ENCODE data around the gene CREBZF.
"Not testable (repeated sequence)": the region's sequence is repeated elsewhere in the genome, so short reads cannot be mapped to it uniquely, and the experiment has no call there.

CREBZF gene

GRCh38 chr11:85661972-85662664 lies 2.8 kb downstream of the CREBZF start:
- Mint-ChIP-seq H3K27ac (no peak overlapping the region), H3K36me3 (peaks cover 49% of the 10 kb centered on the region), H3K4me1 (peaks cover 53% of the 10 kb centered on the region)

GRCh38 chr11:85658180-85658579 lies 6.7 kb downstream of the CREBZF start:
- DNase-seq = no peak
- peaks cover 51% of the 10 kb centered on the region for H3K4me1 Mint-ChIP-seq
- no peaks in the 10 kb centered on the region for H3K27me3 Mint-ChIP-seq
- CTCF ChIA-PET = no interaction called here
- peaks cover 47% of the 10 kb centered on the region for H3K36me3 Mint-ChIP-seq
- no peak overlapping the region for H3K4me3 Mint-ChIP-seq
- no peaks in the 10 kb centered on the region for H3K9me3 Mint-ChIP-seq
- H3K27ac Mint-ChIP-seq = no peak overlapping the region

More at GRCh38 chr11:85661972-85662664, 2.8 kb downstream of the CREBZF start:
- DNase-seq = no peak
- CTCF ChIA-PET = interaction anchor here (0.9 kb wide), 1 partner anchor 14 kb away, joined by 4 read pairs; the partner anchor contains the start of gene TMEM126A
- Mint-ChIP-seq H3K4me3 (peak overlapping the region; percentile 98), H3K27me3 (no peaks in the 10 kb centered on the region), H3K9me3 (no peaks in the 10 kb centered on the region)

DNA sequence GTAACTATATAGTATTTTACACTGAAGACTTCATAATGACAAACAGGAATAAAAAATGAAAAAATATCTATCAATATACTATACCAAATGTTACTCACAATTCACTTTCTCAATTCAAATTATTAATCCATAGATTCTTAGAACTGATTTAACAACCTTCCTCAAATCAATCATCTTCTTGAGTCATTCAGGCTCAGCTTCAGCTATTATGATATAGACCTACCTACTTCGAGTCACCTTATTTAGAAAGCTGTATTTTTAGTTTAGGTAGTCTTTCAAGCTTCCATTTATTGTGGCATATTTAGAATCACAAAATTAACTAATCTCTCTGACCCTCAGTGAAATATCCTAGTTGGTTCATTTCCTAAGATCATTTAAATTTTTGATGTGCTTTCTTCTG lies 8.2 kb downstream of the CREBZF start:
- DNase-seq = no peak
- Mint-ChIP-seq H3K9me3 (no peaks in the 10 kb centered on the region), H3K4me3 (no peak overlapping the region), H3K27ac (no peak overlapping the region), H3K27me3 (no peaks in the 10 kb centered on the region), H3K36me3 (peaks cover 45% of the 10 kb centered on the region), H3K4me1 (peaks cover 51% of the 10 kb centered on the region)
- CTCF ChIA-PET = interaction anchor here (1.2 kb wide), 1 partner anchor 8 kb away, joined by 3 read pairs; the partner anchor contains the start of gene TMEM126A

DNA sequence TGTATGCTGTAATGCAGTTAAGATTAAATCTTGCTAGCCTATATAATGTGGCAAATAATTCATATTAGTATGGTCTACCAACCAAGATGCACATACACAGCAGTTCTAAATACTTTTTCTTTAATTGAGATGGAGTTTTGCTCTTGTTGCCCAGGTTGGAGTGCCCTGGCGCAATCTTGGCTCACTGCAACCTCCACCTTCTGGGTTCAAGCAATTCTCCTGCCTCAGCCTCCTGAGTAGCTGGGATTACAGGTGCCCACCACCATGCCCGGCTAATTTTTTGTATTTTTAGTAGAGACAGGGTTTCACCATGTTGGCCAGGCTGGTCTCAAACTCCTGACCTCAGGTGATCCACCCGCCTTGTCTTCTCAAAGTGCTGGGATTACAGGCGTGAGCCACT lies 10.6 kb downstream of the CREBZF start:
- H3K9me3 Mint-ChIP-seq, DNase-seq, H3K27ac Mint-ChIP-seq, CTCF ChIA-PET, H3K27me3 Mint-ChIP-seq, H3K4me3 Mint-ChIP-seq: not testable (repeated sequence)
- peaks cover 35% of the 10 kb centered on the region for H3K36me3 Mint-ChIP-seq
- H3K4me1 Mint-ChIP-seq = peaks cover 41% of the 10 kb centered on the region

DNA sequence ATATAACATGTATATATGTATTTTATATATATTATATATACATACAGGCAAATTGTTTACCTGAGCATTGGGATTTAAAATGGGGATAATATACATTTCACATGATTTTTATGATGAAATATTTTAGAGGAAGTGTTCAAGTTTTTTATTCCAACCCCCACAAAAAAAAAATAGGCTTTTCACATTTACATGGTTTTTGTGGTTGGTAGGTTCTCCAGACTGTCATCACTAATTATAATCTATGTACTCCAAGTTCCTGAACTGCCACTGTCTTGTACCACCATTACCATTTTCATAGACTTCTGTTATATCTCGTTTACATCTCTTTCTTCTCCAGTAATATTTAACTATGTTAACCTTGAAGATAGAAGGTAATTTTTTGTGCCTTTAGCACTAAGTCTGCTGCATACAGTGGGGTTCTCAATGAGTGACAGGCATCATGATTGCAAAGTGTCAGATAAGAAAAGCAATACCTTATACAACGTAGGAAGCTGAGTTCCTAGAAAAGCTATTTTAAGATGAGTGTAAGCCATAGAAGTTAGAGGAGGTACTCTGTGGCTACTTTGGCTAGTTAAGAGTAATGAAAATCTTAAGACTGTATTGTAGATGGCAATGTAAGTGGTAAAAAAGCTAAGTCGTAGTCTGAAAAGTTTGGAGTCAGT lies 12.0 kb downstream of the CREBZF start:
- no peak for DNase-seq
- H3K27me3 Mint-ChIP-seq = no peaks in the 10 kb centered on the region
- peaks cover 29% of the 10 kb centered on the region for H3K36me3 Mint-ChIP-seq
- peaks cover 44% of the 10 kb centered on the region for H3K4me1 Mint-ChIP-seq
- H3K4me3 Mint-ChIP-seq = no peak overlapping the region
- H3K9me3 Mint-ChIP-seq = no peaks in the 10 kb centered on the region
- H3K27ac Mint-ChIP-seq = peak overlapping the region; percentile 35
- CTCF ChIA-PET = no interaction called here

- no peak overlapping the region for H3K27ac Mint-ChIP-seq
- peaks cover 20% of the 10 kb centered on the region for H3K36me3 Mint-ChIP-seq
- no peak overlapping the region for H3K4me3 Mint-ChIP-seq
- CTCF ChIA-PET = no interaction called here
- no peaks in the 10 kb centered on the region for H3K9me3 Mint-ChIP-seq
- H3K27me3 Mint-ChIP-seq = no peaks in the 10 kb centered on the region
- H3K4me1 Mint-ChIP-seq = peaks cover 46% of the 10 kb centered on the region
- no peak for DNase-seq
Measured at GRCh38 chr11:85651118-85651517, 13.8 kb downstream of the CREBZF start.

DNA sequence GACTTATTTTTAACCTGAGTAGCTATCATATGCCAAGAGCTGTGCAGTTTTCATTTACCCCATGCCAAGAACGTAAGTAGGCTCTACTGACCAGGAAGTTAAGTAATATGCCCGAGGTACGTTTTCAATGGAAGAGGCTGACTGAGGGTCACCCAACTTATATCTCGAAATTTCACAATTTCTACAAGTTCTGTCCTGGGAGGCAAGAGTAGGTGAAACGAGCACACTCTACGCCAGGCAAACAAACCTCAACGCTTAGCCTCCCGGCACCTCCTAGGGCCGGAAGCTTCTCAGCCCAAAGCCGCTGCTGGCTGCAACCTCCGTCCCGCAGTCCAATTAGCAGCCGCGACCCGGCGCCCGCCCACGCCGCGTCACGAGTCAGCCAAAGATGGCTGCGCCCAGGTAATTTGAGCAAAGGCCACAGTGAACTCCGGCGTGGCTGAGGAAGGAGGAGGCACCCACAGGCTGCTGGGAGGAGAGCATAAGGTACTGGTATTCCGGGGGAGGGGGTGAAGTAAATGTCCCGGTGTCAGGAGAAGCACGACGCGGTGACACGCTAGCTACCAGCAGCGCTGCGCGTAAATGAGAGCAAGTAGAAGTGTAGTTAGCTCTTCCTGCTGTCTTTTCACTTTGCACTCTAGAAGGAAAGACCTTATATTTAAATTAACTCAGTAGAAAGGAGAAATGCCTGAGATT lies 17.2 kb downstream of the CREBZF start, which contains the start of gene TMEM126A:
Gene TMEM126A (plus strand): TSS at position 364 of the 696 bp plus-strand sequence. CDS start 2,289 bp downstream, outside the sequence.
- Mint-ChIP-seq H3K9me3 (no peaks in the 10 kb centered on the region), H3K27ac (peak within 1 kb of the TSS; percentile 95)

DNA sequence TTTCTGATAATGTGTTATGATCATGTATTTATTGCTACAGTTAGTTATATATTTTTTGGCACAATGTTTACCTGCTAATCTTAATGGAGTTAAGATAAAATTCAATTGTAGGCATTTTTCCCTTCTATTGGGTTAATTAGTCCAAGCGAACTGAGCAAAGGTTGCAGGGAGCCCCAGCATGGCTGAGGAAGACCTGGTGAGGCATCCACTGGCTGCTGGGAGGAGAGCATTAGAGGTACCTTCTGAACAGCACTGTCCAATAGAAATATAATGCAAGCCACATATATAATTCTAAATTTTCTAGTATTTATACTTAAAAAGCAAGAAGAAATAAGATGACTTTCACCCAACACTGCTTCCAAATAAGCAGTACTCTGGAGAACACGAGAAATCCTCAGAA lies 17.9 kb downstream of the CREBZF start:
- Mint-ChIP-seq H3K27ac (peak overlapping the region; percentile 95), H3K27me3 (peaks cover 23% of the 10 kb centered on the region), H3K4me1 (peaks cover 35% of the 10 kb centered on the region), H3K4me3 (peak overlapping the region; percentile 90), H3K9me3 (no peaks in the 10 kb centered on the region), H3K36me3 (peaks cover 14% of the 10 kb centered on the region)
- DNase-seq = no peak
- CTCF ChIA-PET = interaction anchor here (0.6 to 1.8 kb wide), 3 partner anchors 8 to 64 kb away, joined by 4 to 5 read pairs (median 4); partner anchors contain the start of gene TMEM126B

More for the DNA sequence above, 17.2 kb downstream of the CREBZF start, which contains the start of gene TMEM126A:
- CTCF ChIA-PET = interaction anchor here (0.9 to 1.8 kb wide), 7 partner anchors 9 to 771 kb away, joined by 3 to 8 read pairs (median 4); partner anchors contain the start of gene TMEM126B
- Mint-ChIP-seq H3K27me3 (peaks cover 23% of the 10 kb centered on the region), H3K36me3 (peaks cover 17% of the 10 kb centered on the region), H3K4me1 (peaks cover 38% of the 10 kb centered on the region), H3K4me3 (peak within 1 kb of the TSS; percentile 90)
- DNase-seq = peak; percentile 94

DNA sequence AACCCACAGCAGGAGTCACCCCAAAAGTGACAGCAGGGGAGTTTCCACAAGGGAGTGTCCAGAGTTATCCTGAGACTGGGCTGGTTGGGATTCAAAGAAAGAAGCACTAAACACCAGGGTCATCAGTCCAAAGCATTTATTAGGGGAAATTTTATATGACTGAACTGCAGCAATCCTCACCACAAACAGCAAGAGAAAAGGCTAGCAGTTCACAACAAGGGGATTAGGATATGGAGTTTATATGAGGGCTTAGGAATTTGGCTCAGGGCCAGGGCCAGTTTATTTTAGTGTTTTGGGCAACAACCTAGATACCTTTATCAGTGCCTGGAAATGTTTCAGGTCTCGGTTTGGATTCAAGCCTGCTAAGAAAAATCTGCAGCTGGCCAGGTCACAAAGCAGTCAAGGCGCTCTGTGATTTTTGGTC lies 21.7 kb downstream of the CREBZF start:
- no peak for DNase-seq
- H3K36me3 Mint-ChIP-seq = peaks cover 7% of the 10 kb centered on the region
- peaks cover 27% of the 10 kb centered on the region for H3K27me3 Mint-ChIP-seq
- CTCF ChIA-PET = no interaction called here
- H3K27ac Mint-ChIP-seq = no peak overlapping the region
- H3K4me3 Mint-ChIP-seq = no peak overlapping the region
- no peaks in the 10 kb centered on the region for H3K9me3 Mint-ChIP-seq
- H3K4me1 Mint-ChIP-seq = peaks cover 11% of the 10 kb centered on the region

DNA sequence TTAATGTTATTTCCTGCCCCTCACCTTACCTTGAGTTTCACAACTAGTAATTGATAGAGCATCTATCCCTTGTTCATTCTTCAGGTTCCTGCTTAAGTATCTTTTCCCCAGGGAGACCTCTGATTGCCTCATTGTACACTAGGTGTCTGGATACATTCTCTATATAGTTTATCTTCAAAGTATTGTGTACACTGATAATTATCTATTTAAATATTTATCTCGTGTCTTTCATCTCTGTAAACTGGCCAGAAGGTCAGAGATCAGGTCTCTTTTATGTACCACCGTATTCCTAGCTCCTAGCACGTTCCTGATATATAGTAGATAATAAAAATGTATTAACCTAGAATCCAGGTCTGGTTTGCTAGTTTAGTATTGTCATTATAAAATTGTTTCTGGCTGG lies 30.2 kb downstream of the CREBZF start:
- H3K36me3 Mint-ChIP-seq = peaks cover 42% of the 10 kb centered on the region
- DNase-seq = no peak
- CTCF ChIA-PET = no interaction called here
- H3K4me3 Mint-ChIP-seq = no peak overlapping the region
- no peaks in the 10 kb centered on the region for H3K27me3 Mint-ChIP-seq
- peaks cover 16% of the 10 kb centered on the region for H3K4me1 Mint-ChIP-seq
- no peaks in the 10 kb centered on the region for H3K9me3 Mint-ChIP-seq
- no peak overlapping the region for H3K27ac Mint-ChIP-seq

DNA sequence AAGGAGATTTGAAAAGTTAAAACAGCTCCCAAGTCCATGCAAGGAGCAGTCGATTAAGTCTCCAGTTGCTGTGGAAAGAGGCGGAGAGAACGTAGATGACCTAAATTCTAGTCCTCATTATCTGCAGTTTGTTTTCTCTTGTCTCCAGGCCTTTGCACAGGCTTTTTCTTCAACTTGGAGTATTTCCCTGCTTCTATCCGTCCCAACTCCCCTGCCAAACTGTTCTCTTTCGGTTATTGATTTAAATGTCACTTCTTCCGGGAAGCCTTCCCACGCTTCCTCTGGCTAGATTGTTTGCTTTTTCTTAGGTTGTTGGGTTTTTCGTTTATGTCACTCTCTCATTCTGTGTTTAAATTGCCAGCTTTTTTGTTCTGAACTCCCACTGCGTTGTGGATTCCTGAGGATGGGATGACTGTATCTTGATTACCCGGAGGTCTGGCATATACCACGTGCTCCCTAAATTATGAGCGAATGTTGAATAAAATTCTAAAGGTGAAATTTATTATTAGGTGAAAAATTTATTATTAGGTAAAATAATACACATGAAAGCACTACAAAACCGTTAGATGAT lies 36.1 kb downstream of the CREBZF start:
- CTCF ChIA-PET = interaction anchor here (1.4 to 2.5 kb wide), 2 partner anchors 19 to 35 kb away, joined by 4 to 7 read pairs; partner anchors contain the start of genes CREBZF and TMEM126A
- H3K9me3 Mint-ChIP-seq = no peaks in the 10 kb centered on the region
- H3K4me1 Mint-ChIP-seq = peaks cover 44% of the 10 kb centered on the region
- peaks cover 24% of the 10 kb centered on the region for H3K36me3 Mint-ChIP-seq
- H3K4me3 Mint-ChIP-seq = peak overlapping the region; percentile 97
- peak; percentile 25 for DNase-seq
- no peaks in the 10 kb centered on the region for H3K27me3 Mint-ChIP-seq
- H3K27ac Mint-ChIP-seq = peak overlapping the region; percentile 90

DNA sequence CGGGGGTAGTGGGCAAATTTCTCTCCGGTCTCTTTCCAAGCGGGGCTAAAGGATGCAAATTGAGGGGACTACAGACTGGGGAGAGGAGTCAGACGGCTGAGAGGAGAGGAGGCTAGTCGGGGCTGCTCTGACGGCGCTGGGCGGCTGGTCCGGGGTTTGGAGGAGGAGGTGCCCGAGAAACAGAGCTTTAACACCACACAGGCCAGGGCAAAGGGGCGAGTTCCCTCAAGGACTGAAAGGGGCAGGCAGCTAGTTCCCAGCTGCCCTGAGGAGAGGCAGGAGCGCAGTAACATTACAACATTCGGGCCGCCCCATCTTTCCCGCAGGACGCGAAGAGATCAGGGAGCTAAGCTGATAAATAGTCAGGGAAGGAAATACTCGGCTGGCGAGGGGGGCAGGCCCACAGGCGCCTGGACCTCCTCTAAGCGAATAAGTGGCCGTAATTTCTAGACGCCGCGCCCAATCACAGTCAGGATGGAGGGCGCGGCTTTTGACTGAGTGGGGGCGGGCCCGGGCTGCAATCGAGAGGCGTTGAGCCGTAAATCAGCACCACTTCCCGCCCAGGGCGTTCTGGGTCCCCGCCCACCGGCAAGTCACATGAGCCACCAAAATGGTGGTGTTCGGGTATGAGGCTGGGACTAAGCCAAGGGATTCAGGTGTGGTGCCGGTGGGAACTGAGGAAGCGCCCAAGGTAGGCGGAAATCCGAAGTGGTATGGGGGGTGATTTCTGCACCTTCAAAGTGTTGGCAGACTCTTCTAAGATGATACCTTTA lies 36.7 kb downstream of the CREBZF start, which contains the start of gene TMEM126B:
Gene TMEM126B (plus strand): TSS at position 596 of the 773 bp plus-strand sequence. CDS start 15 bp downstream, at position 611.
- CTCF ChIA-PET = interaction anchor here (1.4 to 2.5 kb wide), 2 partner anchors 19 to 36 kb away, joined by 4 to 7 read pairs; partner anchors contain the start of genes CREBZF and TMEM126A
- H3K27ac Mint-ChIP-seq = peak within 1 kb of the TSS; percentile 90
- H3K9me3 Mint-ChIP-seq = no peaks in the 10 kb centered on the region
- peak within 1 kb of the TSS; percentile 97 for H3K4me3 Mint-ChIP-seq
- peaks cover 20% of the 10 kb centered on the region for H3K36me3 Mint-ChIP-seq
- H3K27me3 Mint-ChIP-seq = no peaks in the 10 kb centered on the region
- peaks cover 44% of the 10 kb centered on the region for H3K4me1 Mint-ChIP-seq
- DNase-seq = peak; percentile 98

Measured in activated naive CD4-positive, alpha-beta T cell treated with anti-CD3 and anti-CD28 coated beads, Interleukin-2, amount 10 ng/mL, durations not matched to agents 7 days and 5 days (primary cell).